ENCODE results near the gene FTH1.
"Not testable (repeated sequence)": the region's sequence is repeated elsewhere in the genome, so short reads cannot be mapped to it uniquely, and the experiment has no call there.

The FTH1 gene

GRCh38 chr11:61953632-61954031 is 13.8 kb downstream of the FTH1 start:
- H3K27ac Mint-ChIP-seq; DNase-seq; H3K9me3 Mint-ChIP-seq; H3K4me3 Mint-ChIP-seq; ATAC-seq (replicated peaks): not testable (repeated sequence)
- Mint-ChIP-seq H3K27me3 (peaks cover 11 to 27% of the 10 kb centered on the region in 2 donors), H3K36me3 (peaks cover 12% of the 10 kb centered on the region in 2 donors), H3K4me1 (peaks cover 7 to 29% of the 10 kb centered on the region in 2 donors)

- no peak for ATAC-seq (replicated peaks)
- H3K27ac Mint-ChIP-seq, result no peak overlapping the region
- H3K4me3 Mint-ChIP-seq, result no peak overlapping the region
- H3K27me3 Mint-ChIP-seq, result peaks cover 11 to 27% of the 10 kb centered on the region in 2 donors
- H3K9me3 Mint-ChIP-seq, result no peaks in the 10 kb centered on the region
- peaks cover 7 to 29% of the 10 kb centered on the region in 2 donors for H3K4me1 Mint-ChIP-seq
- H3K36me3 Mint-ChIP-seq, result peaks cover 6 to 7% of the 10 kb centered on the region in 2 donors
- no peak for DNase-seq
These were observed 14.6 kb downstream of the FTH1 start for GRCh38 chr11:61952882-61953281.

- no peak overlapping the region for H3K27ac Mint-ChIP-seq
- H3K36me3 Mint-ChIP-seq, result peaks cover 5 to 6% of the 10 kb centered on the region in 2 donors
- H3K27me3 Mint-ChIP-seq, result peaks cover 11 to 27% of the 10 kb centered on the region in 2 donors
- no peak for ATAC-seq (replicated peaks)
- no peak for DNase-seq
- H3K4me1 Mint-ChIP-seq, result peaks cover 15 to 37% of the 10 kb centered on the region in 2 donors
- no peak overlapping the region for H3K4me3 Mint-ChIP-seq
- no peaks in the 10 kb centered on the region for H3K9me3 Mint-ChIP-seq
These were observed 15.8 kb downstream of the FTH1 start for GRCh38 chr11:61951484-61952135.

GRCh38 chr11:61950035-61950547 is 17.3 kb downstream of the FTH1 start, which contains the start of gene BEST1:
TSS of gene BEST1 (plus strand) at chr11:61950351. CDS start at chr11:61951807, 1,456 bp downstream.
- H3K9me3 Mint-ChIP-seq, result no peaks in the 10 kb centered on the region
- ATAC-seq (replicated peaks) (no peak), DNase-seq (no peak)
- H3K36me3 Mint-ChIP-seq, result no peaks in the 10 kb centered on the region
- H3K27me3 Mint-ChIP-seq, result peaks cover 11 to 19% of the 10 kb centered on the region in 2 donors
- H3K4me3 Mint-ChIP-seq, result no peak within 1 kb of the TSS
- H3K27ac Mint-ChIP-seq, result no peak within 1 kb of the TSS
- peaks cover 11 to 24% of the 10 kb centered on the region in 2 donors for H3K4me1 Mint-ChIP-seq

- H3K36me3 Mint-ChIP-seq, result no peaks in the 10 kb centered on the region
These were observed 18.0 kb downstream of the FTH1 start for GRCh38 chr11:61949169-61950034.

GRCh38 chr11:61948505-61948904 is 18.9 kb downstream of the FTH1 start:
- H3K27ac Mint-ChIP-seq, result no peak overlapping the region
- H3K27me3 Mint-ChIP-seq, result peaks cover 3 to 6% of the 10 kb centered on the region in 2 donors
- ATAC-seq (replicated peaks) (no peak), DNase-seq (no peak)
- peaks cover 11 to 14% of the 10 kb centered on the region in 2 donors for H3K4me1 Mint-ChIP-seq
- no peak overlapping the region for H3K4me3 Mint-ChIP-seq
- H3K9me3 Mint-ChIP-seq, result no peaks in the 10 kb centered on the region
- H3K36me3 Mint-ChIP-seq, result no peaks in the 10 kb centered on the region

More at GRCh38 chr11:61949169-61950034, 18.0 kb downstream of the FTH1 start:
- Mint-ChIP-seq H3K4me3 (no peak overlapping the region), H3K9me3 (no peaks in the 10 kb centered on the region), H3K27ac (no peak overlapping the region), H3K27me3 (peaks cover 9 to 12% of the 10 kb centered on the region in 2 donors), H3K4me1 (peaks cover 11 to 17% of the 10 kb centered on the region in 2 donors)
- no peak for DNase-seq
- peak in 1 of 2 donors; percentile 33 for ATAC-seq (replicated peaks)

- peaks cover 11 to 14% of the 10 kb centered on the region in 2 donors for H3K4me1 Mint-ChIP-seq
- no peaks in the 10 kb centered on the region for H3K9me3 Mint-ChIP-seq
- DNase-seq, result peak; percentile 62
- no peak overlapping the region for H3K4me3 Mint-ChIP-seq
- no peaks in the 10 kb centered on the region for H3K36me3 Mint-ChIP-seq
- ATAC-seq (replicated peaks), result peak; percentile 85 to 90
- H3K27ac Mint-ChIP-seq, result no peak overlapping the region
- peaks cover 3 to 6% of the 10 kb centered on the region in 2 donors for H3K27me3 Mint-ChIP-seq
These were observed 19.8 kb downstream of the FTH1 start for GRCh38 chr11:61947486-61948210.

GRCh38 chr11:61946894-61947293 is 20.5 kb downstream of the FTH1 start:
- Mint-ChIP-seq H3K4me1 (peaks cover 11 to 14% of the 10 kb centered on the region in 2 donors), H3K27ac (no peak overlapping the region), H3K4me3 (no peak overlapping the region), H3K36me3 (no peaks in the 10 kb centered on the region), H3K9me3 (no peaks in the 10 kb centered on the region), H3K27me3 (peaks cover under 1 to 3% of the 10 kb centered on the region in 2 donors)
- ATAC-seq (replicated peaks) (no peak), DNase-seq (no peak)

- Mint-ChIP-seq H3K36me3 (no peaks in the 10 kb centered on the region), H3K4me3 (no peak overlapping the region), H3K27me3 (no peaks in the 10 kb centered on the region), H3K4me1 (peaks cover 10 to 14% of the 10 kb centered on the region in 2 donors), H3K27ac (no peak overlapping the region), H3K9me3 (no peaks in the 10 kb centered on the region)
- ATAC-seq (replicated peaks), result no peak
- no peak for DNase-seq
These were observed 22.2 kb downstream of the FTH1 start for GRCh38 chr11:61945191-61945590.

GRCh38 chr11:61940466-61940865 is 27.0 kb downstream of the FTH1 start:
- peaks cover 5 to 27% of the 10 kb centered on the region in 2 donors for H3K27me3 Mint-ChIP-seq
- H3K9me3 Mint-ChIP-seq, result peaks cover 10 to 11% of the 10 kb centered on the region in 2 donors
- H3K36me3 Mint-ChIP-seq, result peaks cover 3% of the 10 kb centered on the region in 2 donors
- no peaks in the 10 kb centered on the region for H3K4me1 Mint-ChIP-seq
- ATAC-seq (replicated peaks), result no peak
- no peak overlapping the region for H3K27ac Mint-ChIP-seq
- DNase-seq, result no peak
- no peak overlapping the region for H3K4me3 Mint-ChIP-seq

- Mint-ChIP-seq H3K36me3 (peaks cover 6 to 7% of the 10 kb centered on the region in 2 donors), H3K4me3 (no peak overlapping the region), H3K4me1 (no peaks in the 10 kb centered on the region), H3K27me3 (peaks cover 24 to 48% of the 10 kb centered on the region in 2 donors), H3K9me3 (peaks cover 15% of the 10 kb centered on the region in 2 donors), H3K27ac (no peak overlapping the region)
- ATAC-seq (replicated peaks), result no peak
- no peak for DNase-seq
These were observed 31.6 kb downstream of the FTH1 start for GRCh38 chr11:61935861-61936260.

- H3K36me3 Mint-ChIP-seq, result peaks cover 3 to 4% of the 10 kb centered on the region in 2 donors
These were observed 36.5 kb downstream of the FTH1 start for GRCh38 chr11:61930933-61931332.

GRCh38 chr11:61928606-61929005 is 38.8 kb downstream of the FTH1 start:
- H3K27me3 Mint-ChIP-seq, result peaks cover 21 to 31% of the 10 kb centered on the region in 2 donors
- peaks cover 3 to 4% of the 10 kb centered on the region in 2 donors for H3K36me3 Mint-ChIP-seq
- H3K27ac Mint-ChIP-seq, result no peak overlapping the region
- no peaks in the 10 kb centered on the region for H3K4me1 Mint-ChIP-seq
- H3K4me3 Mint-ChIP-seq, result no peak overlapping the region
- DNase-seq (no peak), ATAC-seq (replicated peaks) (no peak)
- peaks cover 4 to 6% of the 10 kb centered on the region in 2 donors for H3K9me3 Mint-ChIP-seq

More at GRCh38 chr11:61930933-61931332, 36.5 kb downstream of the FTH1 start:
- DNase-seq, result no peak
- peaks cover 22 to 30% of the 10 kb centered on the region in 2 donors for H3K27me3 Mint-ChIP-seq
- no peaks in the 10 kb centered on the region for H3K4me1 Mint-ChIP-seq
- ATAC-seq (replicated peaks), result no peak
- H3K27ac Mint-ChIP-seq, result no peak overlapping the region
- H3K9me3 Mint-ChIP-seq, result peaks cover 5 to 8% of the 10 kb centered on the region in 2 donors
- H3K4me3 Mint-ChIP-seq, result no peak overlapping the region

GRCh38 chr11:61927501-61927900 is 39.9 kb downstream of the FTH1 start:
- ATAC-seq (replicated peaks) (no peak), DNase-seq (no peak)
- H3K9me3 Mint-ChIP-seq, result no peaks in the 10 kb centered on the region
- H3K27ac Mint-ChIP-seq, result no peak overlapping the region
- no peaks in the 10 kb centered on the region for H3K36me3 Mint-ChIP-seq
- peaks cover 17 to 32% of the 10 kb centered on the region in 2 donors for H3K27me3 Mint-ChIP-seq
- H3K4me1 Mint-ChIP-seq, result no peaks in the 10 kb centered on the region
- no peak overlapping the region for H3K4me3 Mint-ChIP-seq
